HEK293T (cell line): Measurements from ENCODE around the gene SNX3.

Source experiments
- ARNT ChIP-seq: fragments of 450-650 bp; IDR thresholded peaks from 2 replicates; pipeline ENCODE4 v1.6.1; 2017; ENCODE audit warnings: mild to moderate bottlenecking
- BHLHE40 ChIP-seq: fragments of 450-650 bp; IDR thresholded peaks from 2 replicates; pipeline ENCODE4 v1.6.1; 2016; ENCODE audit warnings: mild to moderate bottlenecking, moderate library complexity, borderline replicate concordance
- CTBP1 ChIP-seq: fragments of 450-650 bp; IDR thresholded peaks from 2 replicates; pipeline ENCODE4 v1.6.1; 2016; ENCODE audit warnings: borderline replicate concordance
- ELF4 ChIP-seq: fragments of 450-650 bp; IDR thresholded peaks from 2 replicates; pipeline ENCODE4 v1.6.1; 2017; ENCODE audit warnings: antibody characterized with exemption
- FOXA1 ChIP-seq: fragments of 450-650 bp; IDR thresholded peaks from 2 replicates; pipeline ENCODE4 v1.6.1; 2016; ENCODE audit warnings: mild to moderate bottlenecking
- FOXK2 ChIP-seq: fragments of 450-650 bp; IDR thresholded peaks from 2 replicates; pipeline ENCODE4 v1.6.1; 2016; ENCODE audit warnings: mild to moderate bottlenecking
- FOXM1 ChIP-seq: fragments of 450-650 bp; IDR thresholded peaks from 2 replicates; pipeline ENCODE4 v1.6.1; 2017; ENCODE audit warnings: mild to moderate bottlenecking, borderline replicate concordance
- HDGF ChIP-seq: fragments of 450-650 bp; IDR thresholded peaks from 2 replicates; pipeline ENCODE4 v1.6.1; 2017; ENCODE audit warnings: antibody characterized with exemption, borderline replicate concordance
- L3MBTL2 ChIP-seq: fragments of 450-650 bp; conservative IDR thresholded peaks from 2 replicates; pipeline ENCODE4 v1.6.1; 2016; ENCODE audit warnings: mild to moderate bottlenecking
- NFRKB ChIP-seq: fragments of 450-650 bp; IDR thresholded peaks from 2 replicates; pipeline ENCODE4 v1.6.1; 2016; ENCODE audit warnings: mild to moderate bottlenecking, moderate library complexity
- SP1 ChIP-seq: fragments of 450-650 bp; IDR thresholded peaks from 2 replicates; pipeline ENCODE4 v1.6.1; 2017
- SUZ12 ChIP-seq: fragments of 450-650 bp; IDR thresholded peaks from 2 replicates; pipeline ENCODE4 v1.6.1; 2016; ENCODE audit warnings: mild to moderate bottlenecking
- TARDBP ChIP-seq: fragments of 450-650 bp; IDR thresholded peaks from 2 replicates; pipeline ENCODE4 v1.6.1; 2016
- TF ChIP-seq, protein P1 (sequence below): fragments of 450-650 bp; IDR thresholded peaks from 2 replicates; pipeline ENCODE4 v1.6.1; 2016

DNA sequence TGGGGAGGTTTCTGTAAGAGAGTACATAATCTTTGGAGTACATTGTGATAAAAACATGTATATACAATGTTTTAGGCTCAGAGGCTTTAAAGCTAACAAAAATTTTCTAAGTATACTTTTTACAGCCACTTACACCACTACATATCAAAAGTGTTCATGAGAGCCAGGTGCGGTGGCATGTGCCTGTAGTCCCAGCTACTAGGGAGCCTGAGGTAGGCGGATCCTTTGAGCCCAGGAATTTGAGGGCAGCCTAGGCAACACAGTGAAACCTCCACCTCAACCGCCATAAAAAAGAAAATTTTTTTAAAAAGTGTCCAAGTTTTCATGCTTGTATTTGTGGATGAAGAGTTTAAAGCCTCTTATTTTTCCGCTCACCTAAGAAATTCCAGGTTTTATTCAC, 22.5 kb downstream of the SNX3 start:
- TF ChIP-seq SUZ12 (no peak), BHLHE40 (no peak), ELF4 (no peak), SP1 (no peak), ARNT (no peak), TARDBP (no peak), FOXA1 (no peak), CTBP1 (no peak), HDGF (no peak), FOXK2 (no peak), L3MBTL2 (no peak), FOXM1 (no peak), NFRKB (no peak)
- TF ChIP-seq, protein P1, sequence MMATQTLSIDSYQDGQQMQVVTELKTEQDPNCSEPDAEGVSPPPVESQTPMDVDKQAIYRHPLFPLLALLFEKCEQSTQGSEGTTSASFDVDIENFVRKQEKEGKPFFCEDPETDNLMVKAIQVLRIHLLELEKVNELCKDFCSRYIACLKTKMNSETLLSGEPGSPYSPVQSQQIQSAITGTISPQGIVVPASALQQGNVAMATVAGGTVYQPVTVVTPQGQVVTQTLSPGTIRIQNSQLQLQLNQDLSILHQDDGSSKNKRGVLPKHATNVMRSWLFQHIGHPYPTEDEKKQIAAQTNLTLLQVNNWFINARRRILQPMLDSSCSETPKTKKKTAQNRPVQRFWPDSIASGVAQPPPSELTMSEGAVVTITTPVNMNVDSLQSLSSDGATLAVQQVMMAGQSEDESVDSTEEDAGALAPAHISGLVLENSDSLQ, result no peak
